Type B pancreatic cell (in vitro differentiated cells): ENCODE measurements around the gene C10orf90. TPM values are rescaled to one million over a fixed set of nuclear protein-coding genes. Genes with fewer than 3 reads are reported as not detected.
A peak's percentile ranks its signal among the peaks of the same experiment; 100 is the strongest.

Experiments
- DNase-seq: peaks from one replicate; pipeline ENCODE4 v3.0.0; 2021; ENCODE audit warnings: mixed read lengths; ENCODE audit not compliant: unreplicated experiment; ENCODE audit errors: extremely low spot score
- H3K27ac Mint-ChIP-seq: 2 replicates; pipeline ENCODE4 v1.8.0; 2021; ENCODE audit warnings: mild to moderate bottlenecking, mixed read lengths
- H3K27me3 Mint-ChIP-seq: 2 replicates; pipeline ENCODE4 v1.8.0; 2021; ENCODE audit warnings: mixed read lengths
- H3K36me3 Mint-ChIP-seq: 2 replicates; pipeline ENCODE4 v1.8.0; 2021; ENCODE audit warnings: mixed read lengths
- H3K4me1 Mint-ChIP-seq: one replicate; pipeline ENCODE4 v1.8.0; 2021; ENCODE audit warnings: mixed read lengths; ENCODE audit not compliant: unreplicated experiment
- H3K4me3 Mint-ChIP-seq: 2 replicates; pipeline ENCODE4 v1.8.0; 2021; ENCODE audit warnings: mild to moderate bottlenecking, mixed read lengths
- H3K9me3 Mint-ChIP-seq: 2 replicates; pipeline ENCODE4 v1.8.0; 2021; ENCODE audit warnings: mixed read lengths
- total RNA-seq: library from RNA; stranded (reverse); gene quantifications from 2 replicates; pipeline ENCODE4 v1.2.1, GENCODE V29; 2021; ENCODE audit warnings: low replicate concordance
- TF ChIP-seq, protein P1 (sequence below): fragments of 200-600 bp; sonication (generic); conservative IDR thresholded peaks from 2 replicates; pipeline ENCODE4 v1.5.0; 2021; ENCODE audit warnings: antibody characterized with exemption, mild to moderate bottlenecking

Gene C10orf90
- total RNA-seq, 1 donor from 2014 or later = 1.5 TPM

DNA sequence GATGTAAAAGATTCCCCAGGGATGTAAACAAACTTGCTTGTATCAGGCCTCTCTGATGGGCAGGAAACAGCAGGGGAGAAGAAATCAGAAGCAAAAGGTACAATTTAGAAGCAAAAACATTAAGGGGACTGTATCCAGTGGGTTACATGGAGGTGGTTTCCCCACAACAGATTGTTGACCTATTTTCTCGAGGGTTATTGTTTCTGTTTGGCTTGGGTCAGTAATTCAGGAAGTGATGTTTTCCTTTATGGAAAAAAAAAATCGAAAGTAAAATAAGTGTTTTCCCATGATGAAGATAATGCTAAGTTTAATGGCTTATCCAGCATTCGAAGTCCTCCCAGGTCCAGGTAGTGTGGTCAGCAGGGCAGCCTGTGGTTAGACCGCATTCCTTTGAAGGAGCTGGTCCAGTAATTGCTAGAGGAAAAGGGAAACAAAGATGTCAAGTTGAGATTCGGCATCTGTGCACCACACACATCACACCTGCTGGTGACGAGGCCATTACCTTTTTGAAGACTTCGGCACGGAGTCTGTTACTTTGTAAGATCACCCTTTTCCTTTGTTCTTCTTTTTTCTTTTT lies 244.9 kb downstream of the C10orf90 start:
- Mint-ChIP-seq H3K36me3 (peaks cover 3% of the 10 kb centered on the region), H3K4me3 (no peak overlapping the region)
- no peak for DNase-seq

DNA sequence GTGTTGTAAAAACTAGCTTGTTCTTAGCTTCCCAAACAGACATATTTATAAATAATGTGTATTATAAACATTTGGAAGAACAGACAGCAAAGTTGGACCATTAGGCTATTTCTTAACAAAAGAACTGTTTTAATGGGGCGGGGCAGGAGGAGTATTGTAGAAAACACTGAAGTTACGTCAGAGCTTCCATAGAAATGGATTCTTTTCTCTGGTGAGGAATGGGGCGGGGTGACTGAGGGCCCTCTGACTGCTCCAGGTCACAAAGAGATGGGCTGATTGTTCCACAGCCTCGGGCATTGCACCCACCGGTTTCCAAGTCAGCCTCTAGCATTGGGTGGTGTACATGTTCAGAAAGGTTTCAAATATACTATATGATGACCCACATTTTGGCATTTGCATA lies 245.5 kb downstream of the C10orf90 start:
- H3K9me3 Mint-ChIP-seq = peaks cover 19% of the 10 kb centered on the region
- peaks cover 16% of the 10 kb centered on the region for H3K4me1 Mint-ChIP-seq
- peaks cover 7% of the 10 kb centered on the region for H3K27me3 Mint-ChIP-seq
- peaks cover 3% of the 10 kb centered on the region for H3K36me3 Mint-ChIP-seq
- no peak overlapping the region for H3K4me3 Mint-ChIP-seq
- H3K27ac Mint-ChIP-seq = peak overlapping the region; percentile 69
- no peak for DNase-seq
- TF ChIP-seq, protein P1, sequence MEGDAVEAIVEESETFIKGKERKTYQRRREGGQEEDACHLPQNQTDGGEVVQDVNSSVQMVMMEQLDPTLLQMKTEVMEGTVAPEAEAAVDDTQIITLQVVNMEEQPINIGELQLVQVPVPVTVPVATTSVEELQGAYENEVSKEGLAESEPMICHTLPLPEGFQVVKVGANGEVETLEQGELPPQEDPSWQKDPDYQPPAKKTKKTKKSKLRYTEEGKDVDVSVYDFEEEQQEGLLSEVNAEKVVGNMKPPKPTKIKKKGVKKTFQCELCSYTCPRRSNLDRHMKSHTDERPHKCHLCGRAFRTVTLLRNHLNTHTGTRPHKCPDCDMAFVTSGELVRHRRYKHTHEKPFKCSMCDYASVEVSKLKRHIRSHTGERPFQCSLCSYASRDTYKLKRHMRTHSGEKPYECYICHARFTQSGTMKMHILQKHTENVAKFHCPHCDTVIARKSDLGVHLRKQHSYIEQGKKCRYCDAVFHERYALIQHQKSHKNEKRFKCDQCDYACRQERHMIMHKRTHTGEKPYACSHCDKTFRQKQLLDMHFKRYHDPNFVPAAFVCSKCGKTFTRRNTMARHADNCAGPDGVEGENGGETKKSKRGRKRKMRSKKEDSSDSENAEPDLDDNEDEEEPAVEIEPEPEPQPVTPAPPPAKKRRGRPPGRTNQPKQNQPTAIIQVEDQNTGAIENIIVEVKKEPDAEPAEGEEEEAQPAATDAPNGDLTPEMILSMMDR = no peak

More for the DNA sequence above, 244.9 kb downstream of the C10orf90 start:
- Mint-ChIP-seq H3K27ac (peak overlapping the region; percentile 69), H3K4me1 (peaks cover 13% of the 10 kb centered on the region), H3K9me3 (peaks cover 19% of the 10 kb centered on the region), H3K27me3 (peaks cover 7% of the 10 kb centered on the region)
- TF ChIP-seq, protein P1 = no peak

DNA sequence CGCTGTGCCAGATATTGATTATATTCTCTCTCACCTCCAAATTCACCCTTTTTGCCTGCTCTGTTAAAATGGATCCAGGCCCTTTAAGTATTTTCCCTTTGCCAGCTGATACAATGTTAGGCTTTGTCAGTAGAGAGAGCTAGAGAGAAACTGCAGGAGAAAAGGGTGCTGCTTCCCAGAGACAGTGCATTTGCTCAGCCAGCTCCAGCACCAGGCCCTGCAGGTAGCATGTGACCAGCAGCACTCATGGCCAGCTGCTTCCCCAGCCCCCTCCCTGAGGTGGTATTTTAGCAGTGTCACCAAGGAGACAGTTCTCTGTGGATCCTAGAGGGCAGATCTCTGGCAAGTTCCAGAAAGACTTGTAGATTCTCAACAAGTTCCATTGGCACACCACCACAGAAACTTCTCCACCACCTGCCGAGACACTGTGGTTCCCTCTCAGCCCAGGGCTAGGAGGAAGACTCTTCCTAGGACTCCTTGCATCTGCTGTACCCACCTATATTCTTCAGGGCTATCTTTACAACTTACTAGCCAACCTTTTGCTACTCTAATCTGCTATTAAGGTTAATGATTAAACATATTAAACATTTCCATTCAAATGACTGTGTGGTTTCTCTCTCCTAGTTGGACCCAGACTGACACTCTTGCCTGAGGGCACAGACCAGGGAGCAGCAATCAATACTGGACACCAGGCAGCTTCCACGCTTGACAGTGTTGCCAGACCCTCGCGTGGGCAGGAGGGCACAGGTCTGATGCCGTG lies 246.6 kb downstream of the C10orf90 start:
- H3K9me3 Mint-ChIP-seq = peaks cover 19% of the 10 kb centered on the region
- TF ChIP-seq, protein P1 = no peak
- peaks cover 3% of the 10 kb centered on the region for H3K36me3 Mint-ChIP-seq
- H3K4me3 Mint-ChIP-seq = no peak overlapping the region
- no peak for DNase-seq
- peaks cover 7% of the 10 kb centered on the region for H3K27me3 Mint-ChIP-seq
- H3K4me1 Mint-ChIP-seq = peaks cover 16% of the 10 kb centered on the region
- H3K27ac Mint-ChIP-seq = peak overlapping the region; percentile 10

DNA sequence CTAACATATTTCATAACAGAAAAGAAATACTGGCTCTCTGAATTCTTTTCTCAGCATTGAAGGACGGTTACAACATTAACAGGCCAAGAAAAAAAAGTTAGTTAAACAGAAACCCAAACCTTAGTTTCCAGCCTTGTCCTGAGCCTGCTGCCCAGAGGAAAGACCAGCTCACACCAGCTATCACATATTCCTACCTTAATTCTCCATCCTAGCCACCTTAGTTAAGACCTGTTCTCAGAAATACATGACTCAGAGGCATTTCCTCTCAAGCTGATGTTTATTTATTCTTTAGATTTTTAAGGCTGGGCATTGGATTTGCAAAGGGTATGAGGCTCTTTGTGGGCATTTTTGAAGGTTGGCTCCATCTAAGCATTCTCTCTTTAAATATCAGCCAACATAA lies 247.9 kb downstream of the C10orf90 start:
- H3K9me3 Mint-ChIP-seq = peaks cover 19% of the 10 kb centered on the region
- H3K36me3 Mint-ChIP-seq = peaks cover 3% of the 10 kb centered on the region
- peaks cover 16% of the 10 kb centered on the region for H3K4me1 Mint-ChIP-seq
- no peak overlapping the region for H3K27ac Mint-ChIP-seq
- TF ChIP-seq, protein P1 = no peak
- DNase-seq = no peak
- no peak overlapping the region for H3K4me3 Mint-ChIP-seq
- peaks cover 7% of the 10 kb centered on the region for H3K27me3 Mint-ChIP-seq

DNA sequence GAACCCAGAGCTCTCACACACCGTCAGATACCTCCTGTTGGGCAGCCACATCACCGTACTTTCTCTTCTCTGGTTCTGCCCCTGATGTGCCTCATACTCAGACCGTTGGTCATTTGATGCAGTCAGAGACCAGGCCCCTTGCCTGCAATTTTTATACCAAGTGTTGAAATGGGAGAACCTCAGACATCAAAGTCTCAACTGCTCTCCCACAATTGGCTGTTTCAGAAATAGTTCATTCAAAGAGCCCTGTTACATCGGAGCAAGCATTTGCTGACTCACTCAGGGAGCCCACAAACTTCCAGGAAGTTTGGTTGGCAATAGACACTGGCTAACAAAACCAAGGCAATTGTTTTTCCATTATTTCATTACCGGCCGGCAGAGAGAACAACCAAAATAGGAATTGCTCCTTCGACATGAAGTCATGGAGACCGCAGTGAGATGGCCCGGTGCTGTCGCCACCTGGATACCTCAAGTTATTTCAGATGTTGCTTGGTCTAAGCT lies 248.7 kb downstream of the C10orf90 start:
- Mint-ChIP-seq H3K4me3 (no peak overlapping the region), H3K9me3 (peaks cover 19% of the 10 kb centered on the region), H3K4me1 (peaks cover 16% of the 10 kb centered on the region), H3K36me3 (peaks cover 3% of the 10 kb centered on the region), H3K27ac (peak overlapping the region; percentile 31), H3K27me3 (peaks cover 7% of the 10 kb centered on the region)
- DNase-seq = no peak
- TF ChIP-seq, protein P1 = no peak
